Measurements from ENCODE around the gene FOXK1. TPM values are rescaled to one million over a fixed set of nuclear protein-coding genes. Genes with fewer than 3 reads are reported as not detected.
"Not testable (repeated sequence)": the region's sequence is repeated elsewhere in the genome, so short reads cannot be mapped to it uniquely, and the experiment has no call there.

The FOXK1 gene
- total and polyA plus RNA-seq, 7 donors: 4.2 to 26.4 (median 16.8) TPM

DNA sequence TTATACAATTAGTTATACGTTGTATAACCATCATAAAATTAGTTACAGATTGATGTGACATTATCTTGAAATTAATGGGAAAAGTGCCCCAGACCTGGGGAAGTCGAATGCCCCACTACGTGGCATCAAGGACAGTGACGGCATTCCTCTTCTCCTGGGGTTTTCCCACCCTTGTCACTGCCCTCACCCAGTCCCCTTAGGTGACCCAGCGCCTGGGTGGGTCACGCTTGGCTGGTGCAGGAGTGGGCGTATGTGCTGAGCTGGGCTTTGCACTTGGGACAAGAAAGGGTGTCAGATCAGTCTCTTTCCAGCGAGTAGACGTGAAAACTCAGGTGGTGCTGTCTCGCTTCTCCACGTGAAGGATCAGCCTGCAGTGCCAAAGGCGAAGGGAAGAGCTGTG is 7.6 kb downstream of the FOXK1 start:
- H3K27me3 ChIP-seq (ENCODE audit: insufficient read depth in 3 of 3, low read length in 2 of 3): no peaks in the 10 kb centered on the region
- TF ChIP-seq, protein P1, sequence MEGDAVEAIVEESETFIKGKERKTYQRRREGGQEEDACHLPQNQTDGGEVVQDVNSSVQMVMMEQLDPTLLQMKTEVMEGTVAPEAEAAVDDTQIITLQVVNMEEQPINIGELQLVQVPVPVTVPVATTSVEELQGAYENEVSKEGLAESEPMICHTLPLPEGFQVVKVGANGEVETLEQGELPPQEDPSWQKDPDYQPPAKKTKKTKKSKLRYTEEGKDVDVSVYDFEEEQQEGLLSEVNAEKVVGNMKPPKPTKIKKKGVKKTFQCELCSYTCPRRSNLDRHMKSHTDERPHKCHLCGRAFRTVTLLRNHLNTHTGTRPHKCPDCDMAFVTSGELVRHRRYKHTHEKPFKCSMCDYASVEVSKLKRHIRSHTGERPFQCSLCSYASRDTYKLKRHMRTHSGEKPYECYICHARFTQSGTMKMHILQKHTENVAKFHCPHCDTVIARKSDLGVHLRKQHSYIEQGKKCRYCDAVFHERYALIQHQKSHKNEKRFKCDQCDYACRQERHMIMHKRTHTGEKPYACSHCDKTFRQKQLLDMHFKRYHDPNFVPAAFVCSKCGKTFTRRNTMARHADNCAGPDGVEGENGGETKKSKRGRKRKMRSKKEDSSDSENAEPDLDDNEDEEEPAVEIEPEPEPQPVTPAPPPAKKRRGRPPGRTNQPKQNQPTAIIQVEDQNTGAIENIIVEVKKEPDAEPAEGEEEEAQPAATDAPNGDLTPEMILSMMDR (IDR thresholded peaks at IDR 0.05): no peak
- no peak overlapping the region for H3K4me3 ChIP-seq
- no peaks in the 10 kb centered on the region for H3K36me3 ChIP-seq (ENCODE audit: insufficient read depth in 1 of 2, low read depth in 1 of 2)
- DNase-seq (no peak), ATAC-seq (peak in 2 of 4 donors; percentile 15 to 26)
- H3K4me1 ChIP-seq: peaks cover 83% of the 10 kb centered on the region
- H3K27ac ChIP-seq: peak overlapping the region; percentile 5
- no peaks in the 10 kb centered on the region for H3K9me3 ChIP-seq
- intact Hi-C loops (cut with DNase I): loop anchor here in 1 of 2 donors (2.0 kb wide), 1 partner anchor 65 kb away; no protein-coding TSS in a partner anchor
- 48 to 73% (median 49%) methylated on average over 12 of the region's 12 CpGs for WGBS, 3 donors

DNA sequence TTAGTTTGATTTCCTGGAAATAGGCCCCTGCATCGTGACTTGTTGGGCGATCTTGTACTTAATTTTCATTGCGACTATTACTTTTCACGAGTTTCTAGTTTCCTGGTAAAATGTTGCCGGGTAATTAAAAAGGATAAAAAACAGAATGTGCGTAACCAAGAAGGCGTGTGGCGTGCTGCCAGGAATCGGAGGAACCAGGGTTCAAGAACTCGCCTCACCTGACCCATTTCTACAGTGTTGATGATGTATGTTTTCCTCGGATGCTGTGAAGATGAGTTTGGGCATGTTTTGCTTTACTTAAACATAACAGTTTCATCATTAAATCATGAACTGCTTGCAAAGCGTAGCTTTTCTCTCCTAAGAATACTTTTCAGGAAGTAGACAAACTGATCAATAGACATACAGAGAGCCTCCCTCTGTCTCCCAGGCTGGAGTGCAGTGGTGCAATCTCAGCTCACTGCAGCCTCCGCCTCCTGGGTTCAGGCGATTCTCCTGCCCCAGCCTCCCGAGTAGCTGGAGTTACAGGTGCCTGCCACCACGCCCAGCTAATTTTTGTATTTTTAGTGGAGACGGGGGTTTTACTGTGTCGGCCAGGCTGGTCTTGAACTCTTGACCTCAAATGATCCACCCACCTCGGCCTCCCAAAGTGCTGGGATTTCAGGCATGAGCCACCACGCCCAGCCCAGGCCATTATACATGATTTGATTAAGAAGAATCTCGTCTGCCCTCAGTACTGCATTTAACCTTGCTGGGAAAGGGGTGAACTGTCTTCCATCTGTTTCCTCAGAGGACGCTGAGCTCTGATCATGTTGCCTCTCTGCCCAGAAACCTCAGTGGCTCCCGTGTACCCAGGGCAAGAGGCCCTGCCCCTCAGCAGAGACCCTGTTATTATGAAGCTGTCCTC is 9.1 kb downstream of the FOXK1 start:
- Histone ChIP-seq H3K9me3 (no peaks in the 10 kb centered on the region), H3K27me3 (ENCODE audit: insufficient read depth in 3 of 3, low read length in 2 of 3) (no peaks in the 10 kb centered on the region), H3K4me1 (peaks cover 80% of the 10 kb centered on the region), H3K4me3 (no peak overlapping the region), H3K27ac (peak overlapping the region; percentile 32), H3K36me3 (ENCODE audit: insufficient read depth in 1 of 2, low read depth in 1 of 2) (no peaks in the 10 kb centered on the region)
- ATAC-seq (no peak), DNase-seq (no peak)
- intact Hi-C loops (cut with DNase I): no loop called here
- TF ChIP-seq, protein P1 (IDR thresholded peaks at IDR 0.05): no peak
- 80 to 84% (median 82%) methylated on average over 23 of the region's 23 CpGs for WGBS, 3 donors

DNA sequence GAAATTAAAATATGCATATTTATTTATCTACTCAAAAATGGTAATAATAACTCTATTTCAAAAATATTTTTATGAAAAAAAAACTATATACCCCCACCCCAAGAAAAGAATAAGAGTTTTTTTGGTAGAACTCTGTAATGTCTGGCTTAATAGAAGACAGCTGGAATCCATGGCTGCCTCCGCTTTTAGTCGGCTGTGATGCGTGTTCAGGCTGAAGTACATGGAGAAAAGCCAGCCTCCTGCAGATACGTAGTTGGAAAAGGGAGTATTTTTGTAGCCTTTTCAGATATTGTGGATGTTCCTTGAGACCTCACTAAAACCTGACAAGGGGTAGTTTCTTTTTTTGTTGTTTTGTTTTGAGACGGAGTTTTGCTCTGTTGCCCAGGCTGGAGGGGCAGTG is 10.0 kb downstream of the FOXK1 start:
- 53 to 70% (median 57%) methylated on average over 5 of the region's 5 CpGs for WGBS, 3 donors
- no peak overlapping the region for H3K4me3 ChIP-seq
- peak overlapping the region; percentile 32 for H3K27ac ChIP-seq
- peaks cover 71% of the 10 kb centered on the region for H3K4me1 ChIP-seq
- intact Hi-C loops (cut with DNase I): no loop called here
- no peaks in the 10 kb centered on the region for H3K9me3 ChIP-seq
- no peak for ATAC-seq
- H3K36me3 ChIP-seq (ENCODE audit: insufficient read depth in 1 of 2, low read depth in 1 of 2): no peaks in the 10 kb centered on the region
- H3K27me3 ChIP-seq (ENCODE audit: insufficient read depth in 3 of 3, low read length in 2 of 3): no peaks in the 10 kb centered on the region
- TF ChIP-seq, protein P1 (IDR thresholded peaks at IDR 0.05): no peak
- no peak for DNase-seq

DNA sequence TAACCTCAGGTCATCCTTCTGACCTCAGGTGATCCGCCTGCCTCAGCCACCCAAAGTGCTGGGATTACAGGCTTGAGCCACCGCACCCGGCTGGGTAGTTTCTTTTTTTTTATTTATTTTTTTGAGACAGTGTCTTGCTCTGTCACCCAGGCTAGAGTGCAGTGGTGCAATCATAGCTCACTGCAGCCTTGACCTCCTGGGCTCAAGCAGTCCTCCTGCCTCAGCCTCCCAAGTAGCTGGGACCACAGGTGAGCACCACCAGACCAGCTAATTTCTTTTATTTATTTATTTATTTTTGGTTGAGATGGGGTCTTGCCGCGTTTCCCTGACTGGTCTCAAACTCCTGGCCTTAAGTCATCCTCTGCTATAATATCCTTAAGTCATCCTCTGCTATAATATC is 10.5 kb downstream of the FOXK1 start:
- intact Hi-C loops (cut with DNase I); ATAC-seq; H3K9me3 ChIP-seq; H3K4me3 ChIP-seq; H3K27me3 ChIP-seq (ENCODE audit: insufficient read depth in 3 of 3, low read length in 2 of 3); DNase-seq; H3K36me3 ChIP-seq (ENCODE audit: insufficient read depth in 1 of 2, low read depth in 1 of 2): not testable (repeated sequence)
- 80 to 92% (median 85%) methylated on average over 5 of the region's 5 CpGs for WGBS, 3 donors
- H3K27ac ChIP-seq: peak overlapping the region; percentile 32
- H3K4me1 ChIP-seq: peaks cover 70% of the 10 kb centered on the region

DNA sequence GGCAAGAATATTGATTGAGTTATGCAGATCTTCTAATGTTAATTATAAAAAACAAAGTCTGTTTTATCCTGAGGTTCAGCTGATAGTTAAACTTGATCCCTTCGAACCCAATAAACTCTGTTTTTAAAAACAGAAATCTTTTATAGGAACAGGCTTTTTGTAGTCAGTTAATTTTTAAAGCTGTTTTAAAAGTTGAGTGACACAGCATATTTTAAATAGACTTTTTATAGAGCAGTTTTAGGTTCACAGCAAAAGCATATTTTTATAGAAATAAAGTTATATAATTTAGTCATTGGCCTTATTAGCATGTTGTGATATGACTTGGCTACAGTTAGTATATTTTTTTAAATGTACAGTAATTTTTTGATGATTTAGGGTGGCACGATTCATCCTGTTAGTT is 11.1 kb downstream of the FOXK1 start:
- Histone ChIP-seq H3K36me3 (ENCODE audit: insufficient read depth in 1 of 2, low read depth in 1 of 2) (no peaks in the 10 kb centered on the region), H3K4me1 (peaks cover 69% of the 10 kb centered on the region), H3K4me3 (no peak overlapping the region), H3K27me3 (ENCODE audit: insufficient read depth in 3 of 3, low read length in 2 of 3) (no peaks in the 10 kb centered on the region), H3K27ac (peak overlapping the region; percentile 91), H3K9me3 (no peaks in the 10 kb centered on the region)
- TF ChIP-seq, protein P1 (IDR thresholded peaks at IDR 0.05): no peak
- WGBS, 3 donors: 81 to 88% (median 88%) methylated on average over 2 of the region's 2 CpGs
- DNase-seq (no peak), ATAC-seq (no peak)
- intact Hi-C loops (cut with DNase I): no loop called here
